ENCODE results near the gene GAB1. TPM values are rescaled to one million over a fixed set of nuclear protein-coding genes. Genes with fewer than 3 reads are reported as not detected.

The GAB1 gene
- total and polyA plus RNA-seq, 7 experiments from 2014 or later, result 0.67 to 6.4 (median 2.2) TPM; not detected in 3

DNA sequence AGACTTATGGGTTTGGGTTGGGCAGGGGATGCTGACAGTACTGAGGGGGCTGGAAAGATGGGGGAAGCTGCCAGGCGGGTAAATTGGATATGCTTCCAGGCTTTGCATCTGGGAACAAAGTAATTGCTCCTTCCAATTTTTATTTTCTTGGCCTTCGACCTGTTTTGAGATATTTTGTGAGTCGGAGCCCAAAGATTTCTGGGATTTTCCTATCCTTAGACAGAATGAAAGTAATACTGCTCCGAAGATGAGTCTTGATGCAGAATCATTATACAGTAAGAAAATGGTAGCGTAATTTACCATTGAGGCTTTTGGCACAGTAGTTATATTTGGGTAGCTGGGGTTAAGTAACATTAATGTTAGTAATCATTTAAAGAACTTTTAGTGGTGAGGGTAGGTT lies 178.2 kb downstream of the GAB1 start:
- H3K27me3 ChIP-seq (ENCODE audit: control insufficient read depth in 2 of 2, insufficient read depth in 2 of 2, low read length in 2 of 2), result no peaks in the 10 kb centered on the region
- ATAC-seq (no peak), DNase-seq (no peak)
- Mint-ChIP-seq H3K36me3 (peaks cover 3 to 22% (median 13%) of the 10 kb centered on the region in 5 donors), H3K9me3 (peaks cover 0 to 5% (median 0%) of the 10 kb centered on the region in 11 donors), H3K4me1 (peaks cover 36 to 67% (median 50%) of the 10 kb centered on the region in 7 donors), H3K27me3 (peaks cover 0 to 16% (median 0%) of the 10 kb centered on the region in 5 donors), H3K4me3 (peak overlapping the region; percentile 93 to 100 (median 98)), H3K27ac (peak overlapping the region; percentile 97 to 100 (median 100))
- peak overlapping the region; percentile 91 for H3K4me3 ChIP-seq (ENCODE audit: low read length)
- ChIA-PET POLR2A (interaction anchor here (0.6 to 1.5 kb wide), 2 partner anchors 41 to 1148 kb away, joined by 3 read pairs; no protein-coding TSS in a partner anchor), CTCF (interaction anchor here (0.7 to 1.3 kb wide), 2 partner anchors 35 to 44 kb away, joined by 3 read pairs; no protein-coding TSS in a partner anchor)
- H3K36me3 ChIP-seq (ENCODE audit: control insufficient read depth in 2 of 3, insufficient read depth in 3 of 3, low read length in 3 of 3), result peaks cover 0 to 19% (median 0%) of the 10 kb centered on the region in 3 experiments
- H3K27ac ChIP-seq (ENCODE audit: low read depth, low read length), result peak overlapping the region; percentile 98
- no peaks in the 10 kb centered on the region for H3K9me3 ChIP-seq (ENCODE audit: control insufficient read depth in 2 of 3, low read length in 3 of 3)
- intact Hi-C loops (cut with micrococcal nuclease), result loop anchor here (1.0 to 10.0 kb wide), 6 partner anchors 10 to 1583 kb away; partner anchors contain the start of genes ABCE1 (in 1 of the 2), ANAPC10 (in 1 of the 2) and INPP4B (in 1 of the 2)
- peaks cover 20 to 43% of the 10 kb centered on the region in 2 donors for H3K4me1 ChIP-seq (ENCODE audit: control insufficient read depth in 2 of 2, insufficient read depth in 2 of 2, low read length in 2 of 2)

DNA sequence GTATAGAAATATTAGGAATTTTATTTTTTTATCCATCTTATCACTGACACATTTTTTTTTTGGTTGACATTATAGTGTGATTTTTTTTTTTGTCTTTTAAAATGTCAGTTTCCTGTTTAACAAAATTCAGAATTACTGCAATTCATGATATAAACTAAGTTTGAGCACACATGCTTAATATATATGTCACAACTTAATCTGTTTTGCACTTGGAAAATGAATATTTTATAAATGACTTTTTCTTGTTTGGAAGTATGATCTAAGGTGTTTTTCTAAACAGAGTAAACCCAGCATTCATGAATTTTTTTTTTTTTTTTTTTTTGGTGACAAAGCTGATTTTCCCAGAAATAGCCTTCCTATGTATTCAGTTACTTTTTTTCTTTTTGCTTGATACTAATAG lies 179.2 kb downstream of the GAB1 start:
- Histone ChIP-seq H3K27ac (ENCODE audit: low read depth, low read length) (peak overlapping the region; percentile 98), H3K9me3 (ENCODE audit: control insufficient read depth in 2 of 3, low read length in 3 of 3) (no peaks in the 10 kb centered on the region), H3K4me3 (ENCODE audit: low read length) (no peak overlapping the region), H3K4me1 (ENCODE audit: control insufficient read depth in 2 of 2, insufficient read depth in 2 of 2, low read length in 2 of 2) (peaks cover 20 to 44% of the 10 kb centered on the region in 2 donors), H3K27me3 (ENCODE audit: control insufficient read depth in 2 of 2, insufficient read depth in 2 of 2, low read length in 2 of 2) (no peaks in the 10 kb centered on the region), H3K36me3 (ENCODE audit: control insufficient read depth in 2 of 3, insufficient read depth in 3 of 3, low read length in 3 of 3) (peaks cover 0 to 24% (median 0%) of the 10 kb centered on the region in 3 experiments)
- Mint-ChIP-seq H3K36me3 (peaks cover 3 to 30% (median 13%) of the 10 kb centered on the region in 5 donors), H3K9me3 (peaks cover 0 to 5% (median 0%) of the 10 kb centered on the region in 11 donors), H3K27ac (peak overlapping the region in 8 of 9 donors; percentile 25 to 84 (median 72)), H3K4me3 (peak overlapping the region; percentile 56 to 99 (median 88)), H3K27me3 (peaks cover 0 to 9% (median 0%) of the 10 kb centered on the region in 5 donors), H3K4me1 (peaks cover 38 to 77% (median 60%) of the 10 kb centered on the region in 7 donors)
- CTCF ChIA-PET, result interaction anchor here (1.3 kb wide), 1 partner anchor 43 kb away, joined by 3 read pairs; no protein-coding TSS in a partner anchor
- POLR2A ChIA-PET, result no interaction called here
- intact Hi-C loops (cut with micrococcal nuclease), result loop anchor here (1.0 to 10.0 kb wide), 5 partner anchors 9 to 1391 kb away; partner anchors contain the start of gene INPP4B (in 1 of the 2)
- DNase-seq (no peak), ATAC-seq (no peak)

DNA sequence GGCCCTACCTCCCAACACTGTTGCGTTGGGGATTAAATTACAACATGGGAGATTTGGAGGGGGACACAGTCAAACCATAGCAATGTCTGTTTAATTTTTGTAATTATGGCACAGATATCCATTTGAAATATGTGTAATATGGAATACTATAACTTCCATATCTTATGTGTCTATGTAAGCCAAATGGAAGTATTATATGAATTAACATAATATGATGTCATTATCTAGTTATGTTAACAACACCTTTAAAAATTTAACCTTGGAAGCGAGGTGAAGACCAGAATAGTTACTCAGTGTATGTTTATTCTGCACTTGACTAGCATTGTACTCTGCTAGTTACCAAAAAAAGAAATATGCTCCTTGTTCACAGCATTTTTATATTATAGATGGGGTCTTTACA lies 181.1 kb downstream of the GAB1 start:
- Mint-ChIP-seq H3K27ac (peak overlapping the region in 1 of 9 donors; percentile 48), H3K4me1 (peaks cover 43 to 92% (median 71%) of the 10 kb centered on the region in 7 donors), H3K27me3 (peaks cover 0 to 6% (median 0%) of the 10 kb centered on the region in 5 donors), H3K36me3 (peaks cover 6 to 43% (median 20%) of the 10 kb centered on the region in 5 donors), H3K4me3 (peak overlapping the region in 6 of 10 donors; percentile 8 to 99 (median 63)), H3K9me3 (peaks cover 0 to 5% (median 0%) of the 10 kb centered on the region in 11 donors)
- ATAC-seq, result no peak
- no peak for DNase-seq
- intact Hi-C loops (cut with micrococcal nuclease), result loop anchor here (2.0 to 10.0 kb wide), 4 partner anchors 13 to 1393 kb away; partner anchors contain the start of gene INPP4B (in 1 of the 2)
- POLR2A ChIA-PET, result interaction anchor here (1.0 kb wide), 1 partner anchor 9 kb away, joined by 3 read pairs; no protein-coding TSS in a partner anchor
- H3K27ac ChIP-seq (ENCODE audit: low read depth, low read length), result no peak overlapping the region
- CTCF ChIA-PET, result no interaction called here
- H3K4me3 ChIP-seq (ENCODE audit: low read length), result no peak overlapping the region
- H3K36me3 ChIP-seq (ENCODE audit: control insufficient read depth in 2 of 3, insufficient read depth in 3 of 3, low read length in 3 of 3), result peaks cover 0 to 24% (median 0%) of the 10 kb centered on the region in 3 experiments
- no peaks in the 10 kb centered on the region for H3K27me3 ChIP-seq (ENCODE audit: control insufficient read depth in 2 of 2, insufficient read depth in 2 of 2, low read length in 2 of 2)
- peaks cover 17 to 44% of the 10 kb centered on the region in 2 donors for H3K4me1 ChIP-seq (ENCODE audit: control insufficient read depth in 2 of 2, insufficient read depth in 2 of 2, low read length in 2 of 2)
- H3K9me3 ChIP-seq (ENCODE audit: control insufficient read depth in 2 of 3, low read length in 3 of 3), result no peaks in the 10 kb centered on the region

Small RNA genes lying within 50 kb of the gene (microRNA-seq; reads per million reads assigned to microRNA genes)
- gene MIR3139 (ENCODE audit: borderline microRNAs expressed), result not detected

Other genes with a start within 250 kb of the GAB1 start
- 10 to 100 TPM; 22.4 to 28.8 (median 24.3) TPM for gene USP38, start 152.0 kb upstream of the GAB1 start, total RNA-seq
- gene USP38, start 152.0 kb upstream of the GAB1 start, polyA plus RNA-seq, result 10 to 100 TPM; 17.7 to 26.2 TPM
- 10 to 100 TPM; 48.3 to 58.2 (median 54.4) TPM for gene SMARCA5, start 176.8 kb downstream of the GAB1 start, total RNA-seq
- gene SMARCA5, start 176.8 kb downstream of the GAB1 start, polyA plus RNA-seq, result 10 to 100 TPM; 24.2 to 32.9 TPM